Body of pancreas (tissue), 4 donors: ENCODE results near the gene TRPV2.

ENCODE experiments used
- CTCF ChIP-seq, 7 experiments: fragments of 450-650 bp in 4 of 7; fragments of 200-600 bp in 3 of 7; sonication (generic) in 3 of 7; IDR thresholded peaks; one replicate each; pipeline ENCODE4 v1.5.1; 2016 to 2019; ENCODE audit warnings: antibody characterized with exemption in 7 of 7
- POLR2A ChIP-seq, 3 donors: fragments of 450-650 bp; IDR thresholded peaks; one replicate each; pipeline ENCODE4 v1.6.1; 2016; ENCODE audit warnings: antibody characterized with exemption in 3 of 3, mild to moderate bottlenecking in 2 of 3

GRCh38 chr17:16460796-16461605 is 45.6 kb downstream of the TRPV2 start:
- TF ChIP-seq CTCF (IDR thresholded peaks at IDR 0.05): no peak
- no peak for TF ChIP-seq POLR2A (IDR thresholded peaks at IDR 0.05)
